Astrocyte (in vitro differentiated cells and primary cell): ENCODE measurements around the gene TMEM151A. TPM values are rescaled to one million over a fixed set of nuclear protein-coding genes. Genes with fewer than 3 reads are reported as not detected.

ENCODE experiments used
- DNase-seq: peaks from one replicate; pipeline ENCODE4 v3.0.0-alpha.2; 2010; ENCODE audit warnings: low read depth
- FAIRE-seq: peaks from 2 replicates; lab custom pipeline; 2011; peaks lifted over from hg19 to GRCh38; lab: Jason Lieb, UNC
- H2AFZ ChIP-seq: 2 replicates; pipeline ENCODE4 v1.6.0; 2012; ENCODE audit warnings: low read depth, low read length, inconsistent platforms
- H3K27ac ChIP-seq: 2 replicates; pipeline ENCODE4 v1.5.1; 2011; ENCODE audit warnings: low read depth, low read length, inconsistent platforms
- H3K27me3 ChIP-seq: 2 replicates; pipeline ENCODE4 v1.6.0; 2011; ENCODE audit warnings: low read length, inconsistent platforms; ENCODE audit not compliant: insufficient read depth
- H3K36me3 ChIP-seq: 2 replicates; pipeline ENCODE4 v1.5.1; 2011; ENCODE audit warnings: low read length, inconsistent platforms; ENCODE audit not compliant: insufficient read depth
- H3K4me1 ChIP-seq: 2 replicates; pipeline ENCODE4 v1.5.1; 2011; ENCODE audit warnings: low read length, inconsistent platforms; ENCODE audit not compliant: insufficient read depth
- H3K4me2 ChIP-seq: 2 replicates; pipeline ENCODE4 v1.6.0; 2012; ENCODE audit warnings: low read length, inconsistent platforms
- H3K4me3 ChIP-seq: 2 replicates; pipeline ENCODE4 v1.5.1; 2011; ENCODE audit warnings: low read depth, mild to moderate bottlenecking, low read length, inconsistent platforms; ENCODE audit not compliant: insufficient read depth
- H3K79me2 ChIP-seq: 2 replicates; pipeline ENCODE4 v1.6.0; 2012; ENCODE audit warnings: mild to moderate bottlenecking, low read length, inconsistent platforms; ENCODE audit not compliant: insufficient read depth
- H3K9ac ChIP-seq: 2 replicates; pipeline ENCODE4 v1.6.0; 2012; ENCODE audit warnings: mild to moderate bottlenecking, low read length, inconsistent platforms
- H3K9me3 ChIP-seq: 2 replicates; pipeline ENCODE4 v1.5.1; 2012; ENCODE audit warnings: low read depth, mild to moderate bottlenecking, low read length, inconsistent platforms; ENCODE audit not compliant: insufficient read depth
- H4K20me1 ChIP-seq: 2 replicates; pipeline ENCODE4 v1.6.0; 2012; ENCODE audit warnings: low read length, inconsistent platforms; ENCODE audit not compliant: insufficient read depth
- H3K27ac Mint-ChIP-seq: one replicate; pipeline ENCODE4 v1.8.0; 2021; ENCODE audit warnings: mild to moderate bottlenecking, mixed read lengths; ENCODE audit not compliant: unreplicated experiment
- H3K27me3 Mint-ChIP-seq: one replicate; pipeline ENCODE4 v1.8.0; 2021; ENCODE audit warnings: low read depth, mixed read lengths; ENCODE audit not compliant: unreplicated experiment
- H3K36me3 Mint-ChIP-seq: one replicate; pipeline ENCODE4 v1.8.0; 2021; ENCODE audit warnings: low read depth, mixed read lengths; ENCODE audit not compliant: unreplicated experiment
- H3K4me1 Mint-ChIP-seq: one replicate; pipeline ENCODE4 v1.8.0; 2021; ENCODE audit warnings: low read depth, mixed read lengths; ENCODE audit not compliant: unreplicated experiment
- H3K4me3 Mint-ChIP-seq: one replicate; pipeline ENCODE4 v1.8.0; 2021; ENCODE audit warnings: mild to moderate bottlenecking, moderate library complexity, mixed read lengths; ENCODE audit not compliant: unreplicated experiment
- H3K9me3 Mint-ChIP-seq: one replicate; pipeline ENCODE4 v1.8.0; 2021; ENCODE audit warnings: mild to moderate bottlenecking, mixed read lengths; ENCODE audit not compliant: unreplicated experiment
- EZH2 ChIP-seq: IDR thresholded peaks from 2 replicates; pipeline ENCODE4 v1.6.1; 2012; ENCODE audit warnings: mild to moderate bottlenecking, low read length, inconsistent platforms; ENCODE audit not compliant: insufficient read depth
- total RNA-seq: library from RNA; stranded (reverse); gene quantifications from 2 replicates; pipeline ENCODE4 v1.2.1, GENCODE V29; 2021
- TF ChIP-seq, protein P1 (sequence below): IDR thresholded peaks from 2 replicates; pipeline ENCODE4 v1.5.1; 2011; ENCODE audit warnings: low read depth, mild to moderate bottlenecking, inconsistent platforms, low read length, moderate library complexity; ENCODE audit not compliant: insufficient read depth

TMEM151A gene
- total RNA-seq, 1 donor from 2014 or later = 2.0 TPM

DNA sequence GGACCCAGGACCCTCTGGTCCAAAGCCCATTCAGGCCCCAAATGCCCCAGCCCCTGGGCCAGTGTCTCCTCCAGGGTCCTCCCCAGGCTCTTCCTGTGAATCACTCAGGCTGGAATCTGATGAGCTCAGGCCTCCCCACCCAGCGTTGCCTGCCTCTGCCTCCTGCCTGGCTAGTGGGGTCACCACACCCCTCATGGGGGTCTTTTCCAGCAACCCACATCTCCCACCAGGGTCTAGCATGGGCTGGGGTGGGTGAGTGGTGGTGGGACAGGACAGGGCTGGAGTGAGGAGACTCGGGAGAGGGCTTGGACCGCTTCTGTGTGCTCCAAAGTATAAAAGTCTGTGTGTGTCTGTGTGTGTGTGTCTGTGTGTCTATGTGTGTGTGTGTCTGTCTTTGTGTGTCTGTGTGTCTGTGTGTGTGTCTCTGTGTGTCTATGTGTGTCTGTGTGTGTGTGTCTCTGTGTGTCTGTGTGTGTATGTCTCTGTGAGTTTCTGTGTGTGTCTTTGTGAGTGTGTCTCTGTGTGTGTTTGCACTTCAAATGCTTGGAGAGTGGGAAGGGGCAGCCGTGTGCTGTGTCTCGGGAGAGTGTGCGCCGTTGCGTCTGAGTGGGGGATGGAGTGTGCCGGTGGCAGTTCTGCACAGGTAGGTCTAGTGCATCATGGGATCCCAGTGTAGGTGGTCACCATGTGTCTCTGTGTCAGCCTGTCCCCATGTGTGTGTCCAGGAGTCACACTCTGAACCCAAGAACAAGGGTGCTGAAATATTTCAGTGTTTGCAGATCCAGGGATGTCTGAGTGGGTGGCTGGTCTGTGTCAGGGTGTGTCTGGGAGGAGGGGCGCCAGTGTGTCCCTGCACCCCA is 35.7 kb downstream of the TMEM151A start:
- Mint-ChIP-seq H3K9me3 (peaks cover 2% of the 10 kb centered on the region), H3K4me1 (peaks cover 39% of the 10 kb centered on the region), H3K36me3 (peaks cover 2% of the 10 kb centered on the region), H3K27me3 (no peaks in the 10 kb centered on the region), H3K4me3 (no peak overlapping the region), H3K27ac (peak overlapping the region; percentile 84)
- no peaks in the 10 kb centered on the region for H3K36me3 ChIP-seq
- peak overlapping the region; percentile 22 for H2AFZ ChIP-seq
- TF ChIP-seq EZH2 = no peak
- H4K20me1 ChIP-seq = peaks cover 14% of the 10 kb centered on the region
- H3K27me3 ChIP-seq = no peaks in the 10 kb centered on the region
- H3K79me2 ChIP-seq = no peaks in the 10 kb centered on the region
- peak overlapping the region; percentile 84 for H3K27ac ChIP-seq
- no peak overlapping the region for H3K4me3 ChIP-seq
- no peaks in the 10 kb centered on the region for H3K9me3 ChIP-seq
- DNase-seq (peak; percentile 58), FAIRE-seq (no peak)
- H3K9ac ChIP-seq = peak overlapping the region; percentile 74
- H3K4me2 ChIP-seq = peak overlapping the region; percentile 75
- H3K4me1 ChIP-seq = peaks cover 46% of the 10 kb centered on the region

DNA sequence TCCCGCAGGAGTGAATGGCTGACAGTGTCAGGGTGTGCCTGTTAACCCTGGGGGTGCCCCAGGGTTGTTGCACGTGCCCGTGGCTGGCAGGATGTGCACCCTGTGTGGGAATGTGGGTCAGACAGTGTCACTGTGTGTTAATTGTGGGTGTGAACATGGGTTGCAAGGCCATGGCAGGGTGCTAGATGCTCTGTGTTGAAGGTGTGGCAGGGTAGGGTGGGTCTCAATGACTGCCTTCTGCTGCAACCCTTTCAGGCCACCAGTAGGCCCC is 36.3 kb downstream of the TMEM151A start:
- H3K9ac ChIP-seq = peak overlapping the region; percentile 74
- peaks cover 46% of the 10 kb centered on the region for H3K4me1 ChIP-seq
- H3K4me1 Mint-ChIP-seq = peaks cover 39% of the 10 kb centered on the region
- no peak for DNase-seq
- peaks cover 2% of the 10 kb centered on the region for H3K9me3 Mint-ChIP-seq
- no peaks in the 10 kb centered on the region for H3K79me2 ChIP-seq
- H2AFZ ChIP-seq = no peak overlapping the region
- H3K9me3 ChIP-seq = no peaks in the 10 kb centered on the region
- FAIRE-seq = no peak
- H3K27me3 Mint-ChIP-seq = no peaks in the 10 kb centered on the region
- no peak overlapping the region for H3K4me3 Mint-ChIP-seq
- H4K20me1 ChIP-seq = peaks cover 19% of the 10 kb centered on the region
- TF ChIP-seq EZH2 = no peak
- TF ChIP-seq, protein P1, sequence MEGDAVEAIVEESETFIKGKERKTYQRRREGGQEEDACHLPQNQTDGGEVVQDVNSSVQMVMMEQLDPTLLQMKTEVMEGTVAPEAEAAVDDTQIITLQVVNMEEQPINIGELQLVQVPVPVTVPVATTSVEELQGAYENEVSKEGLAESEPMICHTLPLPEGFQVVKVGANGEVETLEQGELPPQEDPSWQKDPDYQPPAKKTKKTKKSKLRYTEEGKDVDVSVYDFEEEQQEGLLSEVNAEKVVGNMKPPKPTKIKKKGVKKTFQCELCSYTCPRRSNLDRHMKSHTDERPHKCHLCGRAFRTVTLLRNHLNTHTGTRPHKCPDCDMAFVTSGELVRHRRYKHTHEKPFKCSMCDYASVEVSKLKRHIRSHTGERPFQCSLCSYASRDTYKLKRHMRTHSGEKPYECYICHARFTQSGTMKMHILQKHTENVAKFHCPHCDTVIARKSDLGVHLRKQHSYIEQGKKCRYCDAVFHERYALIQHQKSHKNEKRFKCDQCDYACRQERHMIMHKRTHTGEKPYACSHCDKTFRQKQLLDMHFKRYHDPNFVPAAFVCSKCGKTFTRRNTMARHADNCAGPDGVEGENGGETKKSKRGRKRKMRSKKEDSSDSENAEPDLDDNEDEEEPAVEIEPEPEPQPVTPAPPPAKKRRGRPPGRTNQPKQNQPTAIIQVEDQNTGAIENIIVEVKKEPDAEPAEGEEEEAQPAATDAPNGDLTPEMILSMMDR = no peak
- peak overlapping the region; percentile 84 for H3K27ac ChIP-seq
- peak overlapping the region; percentile 84 for H3K27ac Mint-ChIP-seq
- peaks cover 3% of the 10 kb centered on the region for H3K36me3 ChIP-seq
- no peaks in the 10 kb centered on the region for H3K27me3 ChIP-seq
- peak overlapping the region; percentile 75 for H3K4me2 ChIP-seq
- no peak overlapping the region for H3K4me3 ChIP-seq
- peaks cover 4% of the 10 kb centered on the region for H3K36me3 Mint-ChIP-seq

DNA sequence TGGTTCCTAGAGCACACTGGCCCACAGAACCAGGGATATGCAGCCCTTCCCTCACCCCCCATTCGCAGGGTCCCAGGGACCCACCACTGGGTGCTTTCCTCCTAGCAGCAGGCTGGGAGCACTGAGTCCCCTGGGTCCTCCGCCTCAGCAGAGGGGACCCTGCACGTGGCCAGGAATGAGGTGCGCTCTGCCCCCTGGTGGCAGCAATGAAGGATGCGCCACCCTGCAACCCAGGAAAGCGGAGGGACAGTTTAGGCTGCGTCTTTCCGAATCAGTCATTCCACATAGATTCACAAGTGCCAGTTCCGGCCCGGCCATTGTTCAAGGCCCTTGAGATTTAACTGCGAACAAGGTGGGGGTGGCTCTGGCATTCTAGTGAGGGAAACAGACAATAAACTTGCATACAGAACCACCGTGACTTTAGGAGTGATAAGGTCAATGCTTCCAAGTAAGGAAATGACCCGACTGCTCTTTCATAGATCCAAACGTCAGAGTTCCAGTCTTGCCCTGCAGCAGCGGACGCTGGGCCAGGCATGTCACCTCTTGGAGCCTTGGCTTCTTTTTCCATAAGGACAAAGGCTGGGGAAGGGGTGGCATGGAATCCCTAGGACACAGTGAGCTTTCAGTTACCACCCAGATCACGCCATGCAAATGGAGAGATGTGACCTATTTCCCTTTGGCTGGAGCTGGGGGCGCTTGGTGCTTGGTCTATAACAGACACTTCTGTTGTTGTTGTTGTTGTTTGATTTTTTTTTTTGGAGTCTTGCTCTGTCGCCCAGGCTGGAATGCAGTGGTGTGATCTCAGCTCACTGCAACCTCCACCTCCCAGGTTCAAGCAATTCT is 36.8 kb downstream of the TMEM151A start:
- DNase-seq = no peak
- H3K27me3 ChIP-seq = no peaks in the 10 kb centered on the region
- peak overlapping the region; percentile 60 for H3K4me3 Mint-ChIP-seq
- H3K4me1 Mint-ChIP-seq = peaks cover 35% of the 10 kb centered on the region
- peaks cover 3% of the 10 kb centered on the region for H3K36me3 ChIP-seq
- peak; percentile 37 for FAIRE-seq
- TF ChIP-seq, protein P1 = peak; percentile 83
- TF ChIP-seq EZH2 = no peak
- peaks cover 2% of the 10 kb centered on the region for H3K9me3 Mint-ChIP-seq
- no peaks in the 10 kb centered on the region for H3K9me3 ChIP-seq
- no peaks in the 10 kb centered on the region for H3K27me3 Mint-ChIP-seq
- peaks cover 5% of the 10 kb centered on the region for H3K36me3 Mint-ChIP-seq
- H2AFZ ChIP-seq = no peak overlapping the region
- peaks cover 4% of the 10 kb centered on the region for H3K79me2 ChIP-seq
- H4K20me1 ChIP-seq = peaks cover 25% of the 10 kb centered on the region
- peak overlapping the region; percentile 75 for H3K4me2 ChIP-seq
- peaks cover 48% of the 10 kb centered on the region for H3K4me1 ChIP-seq
- no peak overlapping the region for H3K4me3 ChIP-seq
- peak overlapping the region; percentile 84 for H3K27ac ChIP-seq
- peak overlapping the region; percentile 84 for H3K27ac Mint-ChIP-seq
- H3K9ac ChIP-seq = peak overlapping the region; percentile 74
